ENCODE results near the gene GPRC5B. TPM values are rescaled to one million over a fixed set of nuclear protein-coding genes. Genes with fewer than 3 reads are reported as not detected.
A peak's percentile ranks its signal among the peaks of the same experiment; 100 is the strongest.

GPRC5B gene
- total and polyA plus RNA-seq, 2 donors (not counting 3 experiments of a cell fraction or from before 2014, with no cell fraction given): 42.3 TPM

DNA sequence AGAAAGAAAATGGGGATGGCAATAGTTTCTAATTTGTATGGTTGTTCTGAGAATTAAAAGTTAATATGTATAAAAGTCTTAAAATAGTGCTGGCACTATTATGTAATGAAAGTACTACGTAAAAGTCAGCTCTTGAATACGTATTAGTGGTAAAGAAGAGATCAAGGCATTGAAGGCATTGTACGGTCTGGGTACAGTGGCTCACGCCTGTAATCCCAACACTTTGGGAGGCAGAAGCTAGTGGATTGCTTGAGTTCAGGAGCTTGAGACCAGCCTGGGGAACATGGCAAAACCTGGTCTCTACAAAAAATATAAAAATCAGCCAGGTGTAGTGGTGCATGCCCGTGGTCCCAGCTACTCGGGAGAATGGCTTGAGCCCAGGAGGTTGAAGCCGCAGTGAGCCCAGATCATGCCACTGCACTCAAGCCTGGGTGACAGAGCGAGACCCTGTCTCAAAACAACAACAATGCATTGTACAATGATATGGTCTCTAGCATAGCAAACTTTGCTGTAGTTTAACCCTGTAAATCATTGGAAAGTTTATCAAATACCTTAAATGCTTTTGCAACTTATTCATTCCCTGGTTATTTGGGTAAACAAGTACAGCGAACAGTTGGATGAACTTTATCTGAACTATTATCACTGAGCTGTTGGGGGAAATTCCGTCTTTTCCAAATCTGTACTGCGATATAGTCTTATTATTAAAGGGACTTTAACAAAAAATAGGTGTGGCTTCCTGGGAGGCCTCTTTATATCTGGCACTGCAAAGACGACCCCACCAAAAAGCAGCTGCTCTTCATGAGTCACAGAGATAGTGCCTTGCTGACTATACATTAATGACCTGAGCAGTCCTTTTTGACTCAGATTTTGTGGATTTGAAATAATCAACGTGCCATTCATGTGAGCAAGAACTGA, 73.6 kb downstream of the GPRC5B start:
- no peaks in the 10 kb centered on the region for H4K20me1 ChIP-seq (replicated peaks; ENCODE audit: control insufficient read depth, extremely low read depth, insufficient read depth, low read length)
- TF ChIP-seq FOS (IDR thresholded peaks at IDR 0.05; ENCODE audit: borderline replicate concordance, insufficient read depth, low read length) (no peak), GATA2 (IDR thresholded peaks at IDR 0.05; ENCODE audit: insufficient read depth, insufficient read length, low read depth, low read length) (peak; percentile 16)
- peaks cover 12% of the 10 kb centered on the region for H3K4me1 ChIP-seq (ENCODE audit: control insufficient read depth, extremely low read depth, insufficient read depth, low read length)
- H2AFZ ChIP-seq (ENCODE audit: low read depth, low read length): no peak overlapping the region
- FAIRE-seq (peak; percentile 79), DNase-seq (ENCODE audit: low read depth, low spot score) (peak; percentile 69)
- CTCF ChIA-PET: interaction anchor here (1.5 kb wide), 1 partner anchor 96 kb away, joined by 3 read pairs; no protein-coding TSS in a partner anchor
- POLR2A ChIA-PET: no interaction called here
- H3K4me3 ChIP-seq (replicated peaks in 1 of 3; ENCODE audit: insufficient read depth in 1 of 3, low read depth in 1 of 3, low read length in 3 of 3): no peak overlapping the region
- no peak overlapping the region for H3K9ac ChIP-seq (replicated peaks; ENCODE audit: extremely low read depth, insufficient read depth, low read length)
- H3K27me3 ChIP-seq (ENCODE audit: control insufficient read depth in 2 of 2, insufficient read depth in 2 of 2, low read length in 2 of 2): no peaks in the 10 kb centered on the region
- no peaks in the 10 kb centered on the region for H3K79me2 ChIP-seq (ENCODE audit: control insufficient read depth, insufficient read depth, low read length)
- no peaks in the 10 kb centered on the region for H3K36me3 ChIP-seq (ENCODE audit: control insufficient read depth in 2 of 2, extremely low read depth in 1 of 2, insufficient read depth in 2 of 2, low read length in 2 of 2)
- peak overlapping the region; percentile 34 for H3K27ac ChIP-seq (ENCODE audit: insufficient read depth, low read depth, low read length)
- intact Hi-C loops (cut with micrococcal nuclease): no loop called here
- no peaks in the 10 kb centered on the region for H3K9me3 ChIP-seq (replicated peaks; ENCODE audit: control insufficient read depth, insufficient read depth, low read length)
- H3K4me2 ChIP-seq (ENCODE audit: insufficient read depth, low read length): peak overlapping the region; percentile 22
- no peaks in the 10 kb centered on the region for H3K9me1 ChIP-seq (replicated peaks; ENCODE audit: control insufficient read depth, extremely low read depth, insufficient read depth, low read length)
- dilution Hi-C loops (cut with MboI; ENCODE audit: extremely low pct_ligation_motif_present, low sequenced_read_pairs): no loop called here
- no TSS peak for BruUV-seq (replicated peaks)

DNA sequence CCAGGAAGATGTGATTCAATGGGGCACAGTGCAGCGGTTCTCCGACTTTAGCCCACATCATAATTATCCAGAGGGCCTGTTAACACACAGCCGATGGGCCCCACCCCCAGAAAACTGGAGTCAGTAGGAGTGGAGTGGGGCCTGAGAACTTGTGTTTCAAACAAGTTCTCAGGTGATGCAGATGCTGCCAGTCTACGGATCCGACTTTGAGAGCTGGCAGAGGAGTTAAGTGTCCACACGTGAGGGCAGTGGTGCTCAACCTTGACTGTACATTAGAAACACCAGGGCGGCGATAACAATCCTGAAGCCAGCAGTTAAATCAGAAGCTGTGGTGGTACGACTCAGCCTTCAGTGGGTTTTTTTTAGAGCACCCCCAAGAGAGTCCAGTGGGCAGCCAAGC, 75.0 kb downstream of the GPRC5B start:
- TF ChIP-seq FOS (IDR thresholded peaks at IDR 0.05; ENCODE audit: borderline replicate concordance, insufficient read depth, low read length) (no peak), POLR2A (IDR thresholded peaks at IDR 0.05; ENCODE audit: low read depth, low read length) (no peak), EZH2 (IDR thresholded peaks at IDR 0.05; ENCODE audit: borderline replicate concordance, low read depth, low read length, severe bottlenecking) (no peak), MYC (IDR thresholded peaks at IDR 0.05; ENCODE audit: low read depth, low read length) (no peak), POLR2AphosphoS5 (IDR thresholded peaks at IDR 0.05; ENCODE audit: insufficient read depth, low read depth, low read length) (no peak), GATA2 (IDR thresholded peaks at IDR 0.05; ENCODE audit: insufficient read depth, insufficient read length, low read depth, low read length) (no peak), JUN (IDR thresholded peaks at IDR 0.05; ENCODE audit: borderline replicate concordance, insufficient read depth, insufficient read length, low read depth) (no peak)
- TF ChIP-seq, protein P1, sequence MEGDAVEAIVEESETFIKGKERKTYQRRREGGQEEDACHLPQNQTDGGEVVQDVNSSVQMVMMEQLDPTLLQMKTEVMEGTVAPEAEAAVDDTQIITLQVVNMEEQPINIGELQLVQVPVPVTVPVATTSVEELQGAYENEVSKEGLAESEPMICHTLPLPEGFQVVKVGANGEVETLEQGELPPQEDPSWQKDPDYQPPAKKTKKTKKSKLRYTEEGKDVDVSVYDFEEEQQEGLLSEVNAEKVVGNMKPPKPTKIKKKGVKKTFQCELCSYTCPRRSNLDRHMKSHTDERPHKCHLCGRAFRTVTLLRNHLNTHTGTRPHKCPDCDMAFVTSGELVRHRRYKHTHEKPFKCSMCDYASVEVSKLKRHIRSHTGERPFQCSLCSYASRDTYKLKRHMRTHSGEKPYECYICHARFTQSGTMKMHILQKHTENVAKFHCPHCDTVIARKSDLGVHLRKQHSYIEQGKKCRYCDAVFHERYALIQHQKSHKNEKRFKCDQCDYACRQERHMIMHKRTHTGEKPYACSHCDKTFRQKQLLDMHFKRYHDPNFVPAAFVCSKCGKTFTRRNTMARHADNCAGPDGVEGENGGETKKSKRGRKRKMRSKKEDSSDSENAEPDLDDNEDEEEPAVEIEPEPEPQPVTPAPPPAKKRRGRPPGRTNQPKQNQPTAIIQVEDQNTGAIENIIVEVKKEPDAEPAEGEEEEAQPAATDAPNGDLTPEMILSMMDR (IDR thresholded peaks at IDR 0.05; ENCODE audit: extremely low read depth in 1 of 2, insufficient read depth in 1 of 2, low read depth in 1 of 2, low read length in 2 of 2): no peak
- TF ChIP-seq, protein P2, sequence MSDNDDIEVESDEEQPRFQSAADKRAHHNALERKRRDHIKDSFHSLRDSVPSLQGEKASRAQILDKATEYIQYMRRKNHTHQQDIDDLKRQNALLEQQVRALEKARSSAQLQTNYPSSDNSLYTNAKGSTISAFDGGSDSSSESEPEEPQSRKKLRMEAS (IDR thresholded peaks at IDR 0.05; ENCODE audit: insufficient read depth, insufficient read length): no peak
- Histone ChIP-seq H3K79me2 (ENCODE audit: control insufficient read depth, insufficient read depth, low read length) (no peaks in the 10 kb centered on the region), H3K27ac (ENCODE audit: insufficient read depth, low read depth, low read length) (no peak overlapping the region), H3K36me3 (ENCODE audit: control insufficient read depth in 2 of 2, extremely low read depth in 1 of 2, insufficient read depth in 2 of 2, low read length in 2 of 2) (no peaks in the 10 kb centered on the region), H3K4me2 (ENCODE audit: insufficient read depth, low read length) (no peak overlapping the region), H3K4me1 (ENCODE audit: control insufficient read depth, extremely low read depth, insufficient read depth, low read length) (peaks cover 18% of the 10 kb centered on the region), H3K9me3 (replicated peaks; ENCODE audit: control insufficient read depth, insufficient read depth, low read length) (no peaks in the 10 kb centered on the region), H3K4me3 (replicated peaks in 1 of 3; ENCODE audit: insufficient read depth in 1 of 3, low read depth in 1 of 3, low read length in 3 of 3) (no peak overlapping the region), H2AFZ (ENCODE audit: low read depth, low read length) (no peak overlapping the region), H4K20me1 (replicated peaks; ENCODE audit: control insufficient read depth, extremely low read depth, insufficient read depth, low read length) (no peaks in the 10 kb centered on the region), H3K9me1 (replicated peaks; ENCODE audit: control insufficient read depth, extremely low read depth, insufficient read depth, low read length) (no peaks in the 10 kb centered on the region), H3K27me3 (ENCODE audit: control insufficient read depth in 2 of 2, insufficient read depth in 2 of 2, low read length in 2 of 2) (no peaks in the 10 kb centered on the region), H3K9ac (replicated peaks; ENCODE audit: extremely low read depth, insufficient read depth, low read length) (no peak overlapping the region)
- intact Hi-C loops (cut with micrococcal nuclease) (no loop called here), dilution Hi-C loops (cut with MboI; ENCODE audit: extremely low pct_ligation_motif_present, low sequenced_read_pairs) (no loop called here)
- ChIA-PET POLR2A (no interaction called here), CTCF (interaction anchor here (1.6 kb wide), 1 partner anchor 226 kb away, joined by 3 read pairs; no protein-coding TSS in a partner anchor)
- DNase-seq (ENCODE audit: low read depth, low spot score) (no peak), FAIRE-seq (no peak)
- no TSS peak for BruUV-seq (replicated peaks)

Data from endothelial cell of umbilical vein (primary cell).